Measurements from ENCODE around the gene COL1A1.

Gene COL1A1

DNA sequence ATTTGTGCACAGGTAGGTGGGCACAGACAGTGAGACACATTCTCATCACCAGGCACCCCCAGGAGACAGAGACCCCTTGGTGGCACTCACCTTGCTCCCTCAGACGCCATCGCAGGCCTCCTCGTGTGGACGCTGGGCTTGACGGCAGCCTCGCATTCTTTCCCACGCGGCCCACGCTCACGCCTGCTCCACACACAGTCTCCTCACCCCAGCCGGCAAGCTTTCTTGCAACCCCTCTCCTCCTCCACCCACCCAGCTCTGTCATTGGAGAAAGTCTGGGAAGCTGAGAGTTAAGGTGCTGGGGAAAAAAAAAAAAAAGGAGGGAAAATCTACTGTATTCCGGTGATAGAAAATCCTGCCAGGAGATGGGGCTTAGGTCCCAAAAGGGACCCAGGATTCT is 20.8 kb downstream of the COL1A1 start:
- no peak overlapping the region for H2BK15ac ChIP-seq (replicated peaks; ENCODE audit: low read depth)
- no peak for DNase-seq
- H2AK5ac ChIP-seq (ENCODE audit: low read length) = no peak overlapping the region
- H3K4me1 ChIP-seq (ENCODE audit: control insufficient read depth, low read depth, low read length) = peaks cover 7% of the 10 kb centered on the region
- H3K9ac ChIP-seq (ENCODE audit: low read length) = no peak overlapping the region
- H3K23ac ChIP-seq (ENCODE audit: low read length) = no peak overlapping the region
- no peak overlapping the region for H4K8ac ChIP-seq (ENCODE audit: low read depth, low read length)
- no peak overlapping the region for H3K4me2 ChIP-seq (ENCODE audit: low read length)
- no peak overlapping the region for H3K18ac ChIP-seq (ENCODE audit: low read length)
- H2BK5ac ChIP-seq (ENCODE audit: low read length) = no peak overlapping the region
- no peak overlapping the region for H2BK120ac ChIP-seq (ENCODE audit: low read depth, low read length)
- H3K36me3 ChIP-seq (ENCODE audit: control insufficient read depth, insufficient read depth, low read length) = no peaks in the 10 kb centered on the region
- H3K56ac ChIP-seq (ENCODE audit: low read length) = no peak overlapping the region
- H3K27me3 ChIP-seq (ENCODE audit: insufficient read depth, low read length, poor library complexity) = no peaks in the 10 kb centered on the region
- no peaks in the 10 kb centered on the region for H3K79me2 ChIP-seq (ENCODE audit: control insufficient read depth, insufficient read depth, low read length)
- no peak overlapping the region for H4K5ac ChIP-seq (ENCODE audit: low read length)
- H3K27ac ChIP-seq (ENCODE audit: low read depth, low read length) = no peak overlapping the region
- no CpG with 5 or more reads among the region's 12 CpGs for WGBS (ENCODE audit: extremely low coverage, insufficient coverage, low lambda C conversion rate)
- H3K79me1 ChIP-seq (ENCODE audit: low read length) = no peaks in the 10 kb centered on the region
- no peak overlapping the region for H3K4me3 ChIP-seq (ENCODE audit: low read length)
- no peak overlapping the region for H3K4ac ChIP-seq (ENCODE audit: low read depth, low read length)

DNA sequence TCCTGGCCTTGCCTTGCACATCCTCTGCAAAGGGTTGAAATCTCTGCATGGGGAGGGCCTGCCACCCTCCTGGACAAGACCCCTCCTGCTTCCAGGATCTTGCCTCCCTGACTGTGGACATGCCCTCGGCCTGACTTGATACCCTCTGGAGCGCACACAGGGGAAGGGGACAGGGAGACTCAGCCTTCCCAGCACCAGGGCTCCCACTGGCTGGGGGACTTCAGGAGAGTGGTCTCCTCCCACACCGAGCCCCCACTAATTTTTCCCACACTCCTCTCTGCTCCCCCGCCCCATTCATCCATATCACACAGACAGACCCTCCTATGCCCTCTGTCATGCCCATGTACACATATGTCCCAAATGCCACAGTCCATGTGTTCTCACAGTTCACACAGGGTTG is 21.3 kb downstream of the COL1A1 start:
- no peaks in the 10 kb centered on the region for H3K79me1 ChIP-seq (ENCODE audit: low read length)
- no CpG with 5 or more reads among the region's 4 CpGs for WGBS (ENCODE audit: extremely low coverage, insufficient coverage, low lambda C conversion rate)
- no peak overlapping the region for H3K27ac ChIP-seq (ENCODE audit: low read depth, low read length)
- H3K4me2 ChIP-seq (ENCODE audit: low read length) = no peak overlapping the region
- no peak overlapping the region for H4K5ac ChIP-seq (ENCODE audit: low read length)
- H3K4me3 ChIP-seq (ENCODE audit: low read length) = no peak overlapping the region
- H3K4me1 ChIP-seq (ENCODE audit: control insufficient read depth, low read depth, low read length) = peaks cover 7% of the 10 kb centered on the region
- H3K56ac ChIP-seq (ENCODE audit: low read length) = no peak overlapping the region
- H3K18ac ChIP-seq (ENCODE audit: low read length) = no peak overlapping the region
- H3K9ac ChIP-seq (ENCODE audit: low read length) = no peak overlapping the region
- peak overlapping the region; percentile 67 for H2AK5ac ChIP-seq (ENCODE audit: low read length)
- no peaks in the 10 kb centered on the region for H3K36me3 ChIP-seq (ENCODE audit: control insufficient read depth, insufficient read depth, low read length)
- no peak overlapping the region for H2BK5ac ChIP-seq (ENCODE audit: low read length)
- no peak for DNase-seq
- H2BK120ac ChIP-seq (ENCODE audit: low read depth, low read length) = no peak overlapping the region
- no peak overlapping the region for H4K8ac ChIP-seq (ENCODE audit: low read depth, low read length)
- no peaks in the 10 kb centered on the region for H3K27me3 ChIP-seq (ENCODE audit: insufficient read depth, low read length, poor library complexity)
- H3K79me2 ChIP-seq (ENCODE audit: control insufficient read depth, insufficient read depth, low read length) = no peaks in the 10 kb centered on the region
- no peak overlapping the region for H2BK15ac ChIP-seq (replicated peaks; ENCODE audit: low read depth)
- H3K23ac ChIP-seq (ENCODE audit: low read length) = peak overlapping the region; percentile 18
- no peak overlapping the region for H3K4ac ChIP-seq (ENCODE audit: low read depth, low read length)

DNA sequence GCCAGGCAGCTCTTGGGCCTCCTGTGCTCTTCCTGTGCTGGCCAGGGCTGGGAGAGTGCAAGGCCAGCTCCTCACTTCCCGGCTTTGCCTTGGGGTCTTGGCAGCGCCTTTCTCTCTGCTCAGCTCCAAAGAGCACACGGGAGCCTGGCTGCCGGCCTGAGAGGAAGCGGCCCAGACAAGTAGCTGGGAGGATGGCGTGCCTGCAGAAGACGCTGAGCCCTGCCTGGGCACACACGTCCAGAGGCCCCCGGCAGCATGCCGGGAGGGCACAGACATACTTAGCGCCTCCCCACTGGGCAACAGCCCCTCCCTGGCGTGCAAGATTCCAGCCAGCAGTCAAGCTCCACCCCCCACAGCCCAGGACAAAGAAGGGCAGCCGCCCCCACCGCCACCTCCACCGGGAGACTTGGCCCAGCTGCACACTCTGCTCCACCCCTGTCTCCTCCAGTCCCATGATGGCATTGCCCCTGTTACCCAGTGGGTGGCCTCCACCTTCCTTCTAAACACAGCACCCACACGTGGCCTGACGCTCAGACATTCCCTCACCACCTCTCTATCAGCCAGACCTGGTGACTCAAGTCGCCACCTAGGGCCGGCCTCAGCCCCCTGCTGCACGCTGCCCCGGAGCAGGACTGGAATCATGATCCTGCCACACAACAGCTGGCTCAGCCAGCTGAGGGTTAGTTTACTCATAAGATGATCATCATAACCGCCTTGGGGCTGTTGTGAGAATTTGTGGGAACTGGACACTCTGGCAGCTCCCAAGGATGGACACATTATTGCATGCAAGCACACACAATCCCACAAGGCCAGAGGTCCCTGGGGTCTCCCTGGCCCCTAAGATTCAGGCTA is 23.2 kb downstream of the COL1A1 start:
- Histone ChIP-seq H4K8ac (ENCODE audit: low read depth, low read length) (no peak overlapping the region), H2BK120ac (ENCODE audit: low read depth, low read length) (peak overlapping the region; percentile 21), H3K36me3 (ENCODE audit: control insufficient read depth, insufficient read depth, low read length) (no peaks in the 10 kb centered on the region), H3K9ac (ENCODE audit: low read length) (peak overlapping the region; percentile 63), H3K79me2 (ENCODE audit: control insufficient read depth, insufficient read depth, low read length) (no peaks in the 10 kb centered on the region), H2AK5ac (ENCODE audit: low read length) (peak overlapping the region; percentile 40), H2BK15ac (replicated peaks; ENCODE audit: low read depth) (peak overlapping the region; percentile 9), H3K79me1 (ENCODE audit: low read length) (no peaks in the 10 kb centered on the region), H3K4me1 (ENCODE audit: control insufficient read depth, low read depth, low read length) (peaks cover 7% of the 10 kb centered on the region), H3K23ac (ENCODE audit: low read length) (peak overlapping the region; percentile 12), H3K4ac (ENCODE audit: low read depth, low read length) (peak overlapping the region; percentile 41), H3K18ac (ENCODE audit: low read length) (peak overlapping the region; percentile 32), H3K27ac (ENCODE audit: low read depth, low read length) (peak overlapping the region; percentile 71), H3K4me2 (ENCODE audit: low read length) (peak overlapping the region; percentile 28), H3K4me3 (ENCODE audit: low read length) (no peak overlapping the region), H4K5ac (ENCODE audit: low read length) (no peak overlapping the region), H3K56ac (ENCODE audit: low read length) (peak overlapping the region; percentile 95), H2BK5ac (ENCODE audit: low read length) (peak overlapping the region; percentile 81), H3K27me3 (ENCODE audit: insufficient read depth, low read length, poor library complexity) (no peaks in the 10 kb centered on the region)
- DNase-seq = peak; percentile 92
- WGBS (ENCODE audit: extremely low coverage, insufficient coverage, low lambda C conversion rate) = no CpG with 5 or more reads among the region's 22 CpGs

DNA sequence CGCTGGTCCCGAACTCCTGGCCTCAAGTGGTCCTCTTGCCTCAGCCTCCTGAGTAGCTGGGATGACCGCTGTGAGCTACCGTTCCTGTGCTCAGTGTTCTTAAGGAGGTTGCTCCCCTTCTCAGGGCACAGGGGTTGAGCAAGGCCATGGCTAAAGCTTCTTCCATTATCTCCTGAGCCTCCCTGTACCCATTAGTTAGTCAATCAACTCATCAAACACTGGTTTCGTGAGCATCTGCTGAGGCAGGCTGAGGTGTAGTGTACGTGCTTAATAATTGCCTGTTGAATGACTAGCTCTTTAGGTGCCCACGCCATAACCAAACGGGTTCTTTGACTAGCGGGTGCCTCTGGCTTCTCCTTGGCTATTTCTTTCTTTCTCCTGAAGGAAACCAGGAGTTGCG is 24.0 kb downstream of the COL1A1 start:
- WGBS (ENCODE audit: extremely low coverage, insufficient coverage, low lambda C conversion rate) = no CpG with 5 or more reads among the region's 10 CpGs
- peak overlapping the region; percentile 95 for H3K56ac ChIP-seq (ENCODE audit: low read length)
- H3K36me3 ChIP-seq (ENCODE audit: control insufficient read depth, insufficient read depth, low read length) = no peaks in the 10 kb centered on the region
- peak overlapping the region; percentile 63 for H3K9ac ChIP-seq (ENCODE audit: low read length)
- no peak overlapping the region for H3K23ac ChIP-seq (ENCODE audit: low read length)
- H2AK5ac ChIP-seq (ENCODE audit: low read length) = peak overlapping the region; percentile 40
- H3K4me3 ChIP-seq (ENCODE audit: low read length) = no peak overlapping the region
- no peaks in the 10 kb centered on the region for H3K79me1 ChIP-seq (ENCODE audit: low read length)
- peak overlapping the region; percentile 41 for H3K4ac ChIP-seq (ENCODE audit: low read depth, low read length)
- H4K5ac ChIP-seq (ENCODE audit: low read length) = no peak overlapping the region
- peak overlapping the region; percentile 81 for H2BK5ac ChIP-seq (ENCODE audit: low read length)
- H3K4me2 ChIP-seq (ENCODE audit: low read length) = no peak overlapping the region
- H3K79me2 ChIP-seq (ENCODE audit: control insufficient read depth, insufficient read depth, low read length) = no peaks in the 10 kb centered on the region
- H2BK15ac ChIP-seq (replicated peaks; ENCODE audit: low read depth) = no peak overlapping the region
- DNase-seq = no peak
- H3K4me1 ChIP-seq (ENCODE audit: control insufficient read depth, low read depth, low read length) = peaks cover 7% of the 10 kb centered on the region
- no peaks in the 10 kb centered on the region for H3K27me3 ChIP-seq (ENCODE audit: insufficient read depth, low read length, poor library complexity)
- peak overlapping the region; percentile 21 for H2BK120ac ChIP-seq (ENCODE audit: low read depth, low read length)
- H3K27ac ChIP-seq (ENCODE audit: low read depth, low read length) = peak overlapping the region; percentile 71
- peak overlapping the region; percentile 32 for H3K18ac ChIP-seq (ENCODE audit: low read length)
- H4K8ac ChIP-seq (ENCODE audit: low read depth, low read length) = no peak overlapping the region

DNA sequence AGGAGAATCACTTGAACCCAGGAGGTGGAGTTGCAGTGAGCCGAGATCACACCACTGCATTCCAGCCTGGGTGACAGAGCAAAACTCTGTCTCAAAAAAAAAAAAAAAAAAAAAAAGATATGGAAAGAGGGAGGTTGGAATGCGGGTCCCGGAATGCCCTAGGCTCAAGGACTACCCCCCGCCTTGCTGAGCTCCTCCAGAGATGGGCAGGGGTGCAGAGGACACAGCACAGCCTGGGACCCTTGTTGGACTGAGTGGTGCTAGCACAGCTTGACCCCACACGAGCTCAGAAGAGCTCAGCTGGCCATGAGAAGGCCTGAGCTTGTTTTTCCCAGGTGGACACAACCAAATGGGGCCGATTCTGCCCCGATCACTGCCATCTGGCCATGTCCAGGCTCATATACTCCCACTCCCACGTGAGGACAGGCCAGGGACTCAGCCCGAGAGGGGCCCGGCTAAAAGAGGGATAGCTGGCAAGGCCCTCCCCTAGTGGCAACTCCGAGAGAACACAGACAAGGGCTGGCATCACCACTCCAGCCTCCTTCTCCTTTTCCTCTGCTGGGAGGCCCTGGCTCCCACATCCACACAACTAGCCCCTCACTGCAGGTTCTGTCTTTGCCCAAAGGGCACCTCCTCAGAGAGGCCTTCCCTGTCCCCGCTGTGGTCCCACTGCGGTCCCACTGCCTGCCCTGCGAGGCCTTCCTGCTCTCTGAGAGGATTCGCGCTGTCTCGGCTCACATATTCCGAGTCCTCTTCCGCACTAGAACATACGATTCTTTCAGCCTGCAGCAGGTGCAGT is 24.7 kb downstream of the COL1A1 start:
- peak overlapping the region; percentile 17 for H2BK120ac ChIP-seq (ENCODE audit: low read depth, low read length)
- H3K23ac ChIP-seq (ENCODE audit: low read length) = no peak overlapping the region
- peak; percentile 29 for DNase-seq
- H4K5ac ChIP-seq (ENCODE audit: low read length) = no peak overlapping the region
- peak overlapping the region; percentile 25 for H3K9ac ChIP-seq (ENCODE audit: low read length)
- peak overlapping the region; percentile 6 for H3K18ac ChIP-seq (ENCODE audit: low read length)
- H3K4me2 ChIP-seq (ENCODE audit: low read length) = no peak overlapping the region
- no CpG with 5 or more reads among the region's 20 CpGs for WGBS (ENCODE audit: extremely low coverage, insufficient coverage, low lambda C conversion rate)
- peak overlapping the region; percentile 79 for H2AK5ac ChIP-seq (ENCODE audit: low read length)
- H3K4me3 ChIP-seq (ENCODE audit: low read length) = no peak overlapping the region
- H3K79me1 ChIP-seq (ENCODE audit: low read length) = no peaks in the 10 kb centered on the region
- peak overlapping the region; percentile 26 for H3K56ac ChIP-seq (ENCODE audit: low read length)
- H3K36me3 ChIP-seq (ENCODE audit: control insufficient read depth, insufficient read depth, low read length) = no peaks in the 10 kb centered on the region
- H3K4me1 ChIP-seq (ENCODE audit: control insufficient read depth, low read depth, low read length) = peaks cover 7% of the 10 kb centered on the region
- peak overlapping the region; percentile 71 for H3K27ac ChIP-seq (ENCODE audit: low read depth, low read length)
- H2BK15ac ChIP-seq (replicated peaks; ENCODE audit: low read depth) = no peak overlapping the region
- H3K79me2 ChIP-seq (ENCODE audit: control insufficient read depth, insufficient read depth, low read length) = no peaks in the 10 kb centered on the region
- H3K4ac ChIP-seq (ENCODE audit: low read depth, low read length) = peak overlapping the region; percentile 1
- H4K8ac ChIP-seq (ENCODE audit: low read depth, low read length) = no peak overlapping the region
- H3K27me3 ChIP-seq (ENCODE audit: insufficient read depth, low read length, poor library complexity) = no peaks in the 10 kb centered on the region
- no peak overlapping the region for H2BK5ac ChIP-seq (ENCODE audit: low read length)
